Hematopoietic multipotent progenitor cell treated with erythropoietin and hydrocortisone succinate and interleukin-3 and kit ligand, for 15 days (in vitro differentiated cells): ENCODE data around the gene NUP160.
"Not testable (repeated sequence)": the region's sequence is repeated elsewhere in the genome, so short reads cannot be mapped to it uniquely, and the experiment has no call there.

Experiments
- DNase-seq: peaks from one replicate; pipeline ENCODE4 v3.0.0-alpha.2; 2015; ENCODE audit warnings: low spot score

Gene NUP160

DNA sequence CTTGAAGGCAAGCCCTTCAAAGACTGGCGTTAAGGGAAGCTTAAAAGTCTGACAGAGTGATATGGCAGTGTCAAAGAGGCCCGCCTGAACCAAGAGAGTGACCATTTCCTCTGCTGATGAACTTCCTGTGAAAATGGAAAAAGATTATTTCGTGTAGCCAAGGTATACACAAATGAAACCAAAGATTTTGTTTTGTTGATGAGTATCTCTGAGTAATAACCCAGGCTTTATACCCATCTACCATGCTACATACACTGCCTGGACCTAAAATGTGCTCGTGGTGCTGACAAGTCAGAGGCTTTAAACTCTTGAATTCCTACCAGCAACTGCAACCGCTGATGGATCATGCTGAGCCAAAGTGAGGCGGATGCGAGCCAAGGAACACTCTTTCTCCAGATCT, 60.0 kb downstream of the NUP160 start:
- DNase-seq, result no peak

DNA sequence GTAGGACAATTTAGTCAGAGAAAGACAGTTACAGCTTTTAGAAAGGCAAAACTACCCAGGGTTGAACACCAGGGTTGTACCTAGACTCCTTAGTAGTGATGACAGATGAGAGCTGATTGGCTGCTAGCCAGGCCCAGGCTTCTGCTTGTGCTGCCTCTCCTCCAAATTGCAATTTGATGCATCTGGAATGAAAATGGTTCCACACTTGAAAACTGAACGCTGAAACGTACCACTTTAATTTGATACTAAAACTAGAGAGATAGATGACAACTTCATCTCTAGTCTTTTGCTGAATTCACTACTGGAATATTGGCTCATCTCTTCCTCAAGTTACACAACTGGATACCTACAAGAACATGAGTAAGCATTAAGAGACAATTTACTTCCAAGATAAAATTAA, 61.8 kb downstream of the NUP160 start:
- no peak for DNase-seq

DNA sequence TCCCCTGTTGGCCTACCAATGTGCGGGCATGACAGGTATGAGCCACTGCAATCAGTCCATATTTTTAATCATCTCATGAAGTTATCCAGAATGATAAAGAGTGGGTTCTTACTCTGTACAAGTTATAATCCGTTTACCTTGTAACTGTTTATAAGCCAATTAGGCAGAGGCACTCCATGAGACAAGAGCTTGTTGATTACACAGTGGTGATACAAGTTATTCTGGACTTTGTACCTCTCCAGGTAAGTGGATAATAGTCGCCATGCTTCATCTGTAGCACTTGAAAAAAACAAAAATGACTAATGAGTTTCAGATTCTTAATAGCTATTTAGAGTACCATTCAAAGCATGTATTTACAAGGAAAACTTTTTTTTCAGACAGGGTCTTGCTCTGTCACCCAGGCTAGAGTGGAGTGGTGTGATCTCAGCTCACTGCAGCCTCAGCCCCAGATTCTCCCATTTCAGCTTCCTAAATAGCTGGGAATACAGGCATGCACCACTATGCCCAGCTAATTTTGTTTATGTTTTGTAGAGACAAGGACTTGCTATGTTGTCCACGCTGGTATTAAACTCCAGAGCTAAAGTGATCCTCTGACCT, 63.3 kb downstream of the NUP160 start:
- no peak for DNase-seq

DNA sequence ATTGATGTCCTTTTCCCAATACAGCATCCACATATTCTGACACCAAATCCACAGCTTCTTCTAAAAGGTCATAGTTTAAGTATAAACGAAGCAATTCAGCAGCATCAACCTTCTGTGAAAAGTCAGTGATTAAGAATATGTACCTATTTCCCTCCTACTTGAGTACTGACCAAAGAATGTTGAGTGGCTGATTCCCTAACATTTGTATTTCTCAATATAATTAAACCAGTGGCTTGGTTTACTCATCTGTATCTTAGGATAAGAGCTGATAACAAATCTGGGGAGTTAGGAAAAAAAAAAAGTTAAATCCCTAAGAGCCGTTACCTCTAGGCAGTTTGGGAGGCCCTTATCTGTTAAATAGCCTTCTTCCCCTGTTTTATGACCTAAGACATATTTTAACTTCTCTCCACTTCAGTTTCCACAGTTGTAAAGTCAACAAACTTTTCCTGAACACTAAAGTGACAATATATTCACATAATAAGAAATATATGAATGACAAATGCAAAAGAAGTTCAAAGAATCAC, 65.0 kb downstream of the NUP160 start:
- no peak for DNase-seq

DNA sequence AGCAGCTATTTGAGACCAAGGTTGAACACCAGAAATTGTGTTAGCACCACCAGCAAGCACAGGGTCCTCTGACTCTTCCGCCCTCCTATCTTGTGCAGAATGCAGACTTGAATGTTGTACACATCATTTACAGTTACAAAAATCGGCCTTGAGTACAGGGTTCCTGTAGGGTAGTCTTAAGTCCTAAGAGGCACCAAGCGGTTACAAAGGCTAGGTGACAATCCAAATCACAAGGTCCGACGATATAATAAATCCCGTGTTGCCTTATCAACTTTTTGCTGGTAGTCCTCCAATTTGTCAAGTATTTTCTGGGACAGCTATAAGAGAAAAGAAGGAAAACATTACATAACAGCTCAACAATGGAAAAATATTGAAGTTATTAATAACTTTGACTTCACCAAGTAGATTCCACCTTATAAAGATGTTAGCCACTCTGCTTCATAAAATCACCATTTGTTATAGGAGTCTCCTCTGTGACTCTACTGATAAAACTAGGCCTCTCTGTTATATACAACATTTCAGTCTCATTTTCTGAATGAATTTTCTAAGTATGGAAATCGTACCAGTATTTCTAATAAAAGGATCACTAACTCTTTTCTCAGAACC, 69.2 kb downstream of the NUP160 start:
- DNase-seq, result no peak

DNA sequence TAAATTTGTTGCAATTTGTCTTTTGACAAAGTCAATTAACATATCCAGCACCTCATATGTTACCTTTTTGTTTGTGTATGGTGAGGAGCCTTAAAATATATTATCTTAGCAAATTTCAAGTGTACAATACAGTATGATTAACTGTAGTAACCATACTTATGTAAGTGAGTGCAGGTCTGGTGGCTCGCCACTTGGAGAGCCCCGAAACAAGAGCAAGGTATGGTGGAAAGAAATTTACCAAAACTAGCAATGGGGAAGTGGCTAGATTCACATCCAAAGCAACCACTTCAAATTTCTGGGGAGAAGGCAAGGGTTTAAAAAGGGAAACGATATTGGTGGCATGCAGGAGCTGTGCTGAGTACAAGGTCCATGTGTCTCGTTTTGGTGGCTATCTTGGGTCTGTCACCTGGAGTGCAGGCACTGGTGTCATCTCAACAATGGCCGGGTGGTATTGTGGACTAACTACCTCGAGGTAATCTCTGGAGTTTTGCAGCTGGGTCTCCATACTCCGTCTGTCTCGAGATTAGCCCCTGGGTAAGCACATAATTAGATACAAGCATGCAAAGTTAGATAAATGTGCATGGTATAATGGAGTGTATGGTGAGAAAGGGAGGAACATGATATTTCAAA, 72.8 kb downstream of the NUP160 start:
- DNase-seq, result no peak

DNA sequence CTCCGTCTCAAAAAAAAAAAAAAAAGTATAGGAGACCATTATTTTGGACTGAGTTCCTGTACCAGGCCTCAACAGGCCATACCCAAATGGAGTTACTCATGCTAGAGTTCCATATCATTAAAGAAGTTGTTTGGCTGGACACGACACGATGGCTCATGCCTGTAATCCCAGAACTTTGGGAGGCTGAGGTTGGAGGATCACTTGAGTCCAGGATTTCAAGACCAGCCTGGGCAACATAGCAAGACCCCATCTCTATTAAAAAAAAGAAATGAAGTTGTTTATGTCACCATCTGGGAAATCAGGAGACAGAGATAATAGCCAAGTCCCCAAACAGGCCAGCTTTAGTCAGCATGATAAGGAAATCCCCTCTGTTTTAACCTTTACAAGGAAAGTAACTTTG, 74.3 kb downstream of the NUP160 start:
- no peak for DNase-seq

DNA sequence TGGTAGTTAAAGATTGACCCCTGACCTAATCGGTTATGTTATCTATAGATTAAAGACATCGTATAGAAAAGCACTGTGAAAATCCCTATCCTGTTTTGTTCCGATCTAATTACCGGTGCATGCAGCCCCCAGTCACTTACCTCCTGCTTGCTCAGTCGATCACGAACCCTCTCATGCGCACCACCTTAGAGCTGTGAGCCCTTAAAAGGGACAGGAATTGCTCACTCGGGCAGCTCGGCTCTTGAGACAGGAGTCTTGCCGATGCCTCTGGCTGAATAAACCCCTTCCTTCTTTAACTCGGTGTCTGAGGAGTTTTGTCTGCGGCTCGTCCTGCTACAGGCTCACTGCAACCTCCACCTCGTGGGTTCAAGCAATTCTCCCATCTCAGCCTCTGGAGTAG, 78.6 kb downstream of the NUP160 start:
- not testable (repeated sequence) for DNase-seq

DNA sequence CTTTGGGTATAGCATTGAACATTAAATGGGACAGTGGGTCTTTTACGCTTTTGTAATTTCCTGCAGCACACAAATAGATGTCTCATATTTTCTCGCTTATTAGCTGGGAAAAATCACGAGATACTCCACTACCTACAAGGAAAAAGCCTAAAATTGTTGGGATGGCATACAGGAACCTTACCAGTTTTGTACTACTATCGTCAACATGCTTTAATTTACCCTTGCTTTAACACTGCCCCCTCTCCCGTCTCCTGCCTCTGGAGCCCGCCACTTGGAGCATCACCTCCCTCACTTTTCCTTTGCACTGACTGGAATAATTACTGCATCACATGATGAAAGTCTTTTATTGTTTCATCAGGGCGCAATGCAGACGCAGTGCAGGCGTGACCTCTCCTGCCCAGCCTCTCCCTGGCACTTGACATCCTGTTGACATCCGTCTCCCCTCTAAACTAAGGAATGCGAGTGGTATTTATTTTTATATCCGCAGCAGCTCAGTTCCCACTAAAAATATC, 80.0 kb downstream of the NUP160 start:
- peak; percentile 29 for DNase-seq

DNA sequence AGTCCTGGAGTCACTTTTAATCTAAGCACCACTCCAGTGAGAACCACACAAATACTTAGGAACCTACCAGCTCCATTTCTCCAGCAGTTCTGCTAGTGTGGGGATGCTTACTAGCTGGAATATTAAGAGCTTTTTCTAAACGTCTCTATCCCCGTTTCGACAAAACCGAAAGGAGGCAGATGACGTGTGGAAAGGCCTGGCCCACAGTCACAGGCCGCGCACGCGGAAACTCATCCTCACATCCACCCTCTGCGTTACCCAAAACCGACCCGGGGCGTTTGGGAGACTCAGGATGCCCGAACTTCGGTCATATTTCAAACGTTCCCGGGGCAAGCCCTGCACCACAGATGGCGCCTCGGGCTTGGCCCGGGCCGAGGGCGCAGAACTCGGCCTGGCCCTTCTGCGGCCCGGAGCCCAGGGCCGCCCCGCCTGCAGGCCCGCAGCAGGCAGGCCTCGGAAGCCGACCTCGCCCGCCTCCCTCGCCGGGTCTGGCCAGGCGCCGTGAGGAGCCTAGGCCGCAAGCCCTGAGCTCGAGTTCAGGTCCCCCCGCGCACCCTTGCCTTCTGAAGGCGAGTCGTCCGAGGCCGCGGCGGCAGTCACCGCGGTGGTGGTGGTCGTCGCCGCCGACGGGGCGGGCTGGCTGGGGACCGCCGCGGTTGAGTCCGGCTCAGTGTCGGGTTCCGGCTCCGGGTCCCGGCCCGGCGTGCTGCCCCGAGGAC, 81.5 kb downstream of the NUP160 start:
- peak; percentile 70 for DNase-seq

DNA sequence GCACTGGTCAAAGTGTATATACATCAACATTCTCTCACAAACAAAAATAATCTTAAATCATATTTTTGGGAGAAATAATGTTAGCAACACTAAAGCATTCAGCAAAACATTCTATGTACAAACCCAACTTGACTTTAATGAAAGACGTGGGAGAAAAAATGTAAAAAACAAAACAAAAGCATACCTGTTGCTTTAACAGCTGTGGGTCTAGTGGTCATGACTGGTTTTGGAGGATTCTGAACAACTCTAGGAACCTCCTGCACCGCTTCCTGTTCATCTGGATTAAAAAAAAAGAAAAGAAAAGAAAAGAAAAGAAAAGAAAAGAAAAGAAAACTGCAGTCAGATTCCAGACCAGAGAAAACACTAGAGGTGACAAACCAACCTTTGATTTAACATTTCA, 83.1 kb downstream of the NUP160 start:
- DNase-seq, result no peak

DNA sequence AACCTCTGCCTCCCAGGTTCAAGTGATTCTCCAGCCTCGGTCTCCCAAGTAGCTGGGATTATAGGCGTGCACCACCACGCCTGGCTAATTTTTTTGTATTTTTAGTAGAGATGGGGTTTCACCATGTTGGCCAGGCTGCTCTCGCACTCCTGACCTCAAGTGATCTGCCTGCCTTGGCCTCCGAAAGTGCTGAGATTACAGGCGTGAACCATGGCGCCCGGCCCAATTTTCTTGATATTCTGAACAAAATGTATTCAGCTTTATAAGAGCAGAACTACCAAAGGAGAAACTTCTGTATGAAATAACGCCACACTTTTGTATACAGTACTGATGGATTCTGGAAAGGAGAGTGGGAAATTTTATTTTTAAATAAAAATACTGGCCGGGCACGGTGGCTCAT, 88.9 kb downstream of the NUP160 start:
- not testable (repeated sequence) for DNase-seq

DNA sequence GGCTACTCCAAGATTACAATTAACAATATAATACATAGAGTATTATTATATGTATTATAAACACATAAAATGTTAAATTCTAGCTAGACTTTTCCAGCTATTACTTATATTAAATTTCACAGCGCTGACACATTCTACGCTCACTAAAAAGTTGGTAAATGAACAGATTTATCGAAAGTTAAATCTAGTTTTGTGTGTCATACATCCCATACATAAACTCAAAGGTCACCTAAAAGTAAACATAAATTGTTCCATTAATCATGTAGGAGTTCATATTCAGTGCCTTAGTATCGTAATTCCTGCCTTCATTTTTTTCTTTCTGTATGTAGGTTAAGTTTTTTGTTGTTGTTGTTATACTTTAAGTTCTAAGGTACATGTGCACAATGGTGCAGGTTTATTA, 91.9 kb downstream of the NUP160 start:
- DNase-seq, result no peak

DNA sequence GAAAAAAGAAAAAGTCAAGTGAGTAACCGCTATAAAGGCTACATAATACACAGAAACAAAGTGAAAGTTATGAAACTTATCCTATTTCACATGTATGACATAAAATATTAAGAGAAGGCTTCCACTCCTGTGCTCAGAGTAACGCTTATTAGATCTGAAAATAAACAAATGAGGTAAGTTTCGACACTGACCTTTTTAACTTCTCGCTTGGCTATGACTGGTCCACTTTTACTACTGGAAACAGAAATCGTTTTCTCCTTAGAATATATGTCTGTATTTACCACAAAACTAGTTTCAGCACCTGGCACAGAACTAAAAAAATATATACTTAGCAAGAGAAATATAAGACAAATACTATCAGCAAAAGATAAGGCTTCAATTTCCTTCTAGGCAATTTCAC, 97.4 kb downstream of the NUP160 start:
- DNase-seq, result no peak

DNA sequence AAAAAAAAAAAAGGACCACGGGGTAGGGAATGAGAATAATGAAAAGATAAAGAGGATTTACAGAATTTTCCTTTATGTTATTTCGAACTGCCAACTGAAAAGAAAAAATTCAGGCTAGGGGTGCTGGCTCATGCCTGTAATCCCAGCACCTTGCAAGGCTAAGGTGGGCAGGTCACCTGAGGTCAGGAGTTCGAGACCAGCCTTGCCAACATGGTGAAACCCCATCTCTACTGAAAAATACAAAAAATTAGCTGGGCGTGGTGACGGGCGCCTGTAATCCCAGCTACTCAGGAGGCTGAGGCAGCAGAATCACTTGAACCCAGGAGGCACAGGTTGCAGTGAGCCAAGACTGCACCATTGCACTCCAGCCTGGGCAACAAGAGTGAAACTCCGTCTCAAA, 105.7 kb downstream of the NUP160 start:
- not testable (repeated sequence) for DNase-seq

DNA sequence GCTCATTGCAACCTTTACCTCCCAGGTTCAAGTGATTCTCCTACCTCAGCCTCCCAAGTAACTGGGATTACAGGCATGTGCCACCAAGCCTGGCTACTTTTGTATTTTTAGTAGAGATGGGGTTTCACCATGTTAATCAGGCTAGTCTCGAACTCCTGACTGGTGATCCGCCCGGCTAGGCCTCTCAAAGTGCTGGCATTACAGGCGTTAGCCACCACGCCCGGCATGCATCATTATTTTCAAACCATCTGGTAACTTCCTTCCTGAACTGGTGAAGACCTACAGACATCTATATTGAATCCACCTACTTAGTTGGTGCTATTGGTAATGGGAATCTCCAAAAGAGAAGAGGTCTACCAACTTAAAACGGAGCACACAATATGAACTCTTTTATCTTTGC, 110.3 kb downstream of the NUP160 start:
- DNase-seq, result not testable (repeated sequence)

DNA sequence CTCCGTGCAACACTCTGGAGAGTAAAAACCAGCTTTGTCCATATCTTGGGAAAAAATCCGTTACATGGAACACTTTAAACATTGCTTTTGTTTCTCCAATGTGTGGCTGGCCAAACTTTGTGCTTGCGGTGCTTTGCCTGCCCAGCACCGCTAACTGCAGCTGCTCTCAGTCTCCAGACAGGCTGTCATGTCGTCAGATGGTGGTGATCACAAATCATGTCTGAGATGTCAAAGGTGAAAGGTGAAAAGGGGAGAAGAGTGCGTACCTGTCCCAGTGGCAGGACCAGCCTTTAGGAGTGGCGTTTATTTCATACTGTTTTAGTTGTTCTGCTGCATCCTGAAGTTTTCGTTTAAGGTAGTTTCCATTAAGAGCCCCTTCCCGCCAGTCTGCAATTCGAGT, 115.9 kb downstream of the NUP160 start:
- DNase-seq, result no peak

DNA sequence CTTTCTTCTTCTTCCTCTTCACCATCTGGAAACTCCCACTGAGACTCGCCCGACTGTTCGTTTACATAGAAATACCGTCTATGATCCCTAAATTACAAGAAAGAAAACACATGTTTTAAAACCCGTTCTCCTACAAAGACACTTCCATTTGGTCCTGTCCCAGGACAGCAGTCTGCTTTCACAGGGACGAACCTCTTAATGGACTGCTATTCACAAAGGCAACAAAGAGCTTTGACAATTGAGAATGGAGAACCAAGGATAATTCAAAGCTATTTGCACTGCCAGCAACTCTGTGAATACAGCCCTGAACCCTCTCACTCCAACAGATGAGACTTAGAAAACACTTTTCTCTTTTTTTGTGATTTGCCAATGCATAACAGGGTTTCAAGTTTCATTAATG, 116.7 kb downstream of the NUP160 start:
- no peak for DNase-seq
